ENCODE data around the gene LAD1. TPM values are rescaled to one million over a fixed set of nuclear protein-coding genes. Genes with fewer than 3 reads are reported as not detected.

Gene LAD1
- total RNA-seq, 1 donor from 2014 or later: 3.1 TPM

DNA sequence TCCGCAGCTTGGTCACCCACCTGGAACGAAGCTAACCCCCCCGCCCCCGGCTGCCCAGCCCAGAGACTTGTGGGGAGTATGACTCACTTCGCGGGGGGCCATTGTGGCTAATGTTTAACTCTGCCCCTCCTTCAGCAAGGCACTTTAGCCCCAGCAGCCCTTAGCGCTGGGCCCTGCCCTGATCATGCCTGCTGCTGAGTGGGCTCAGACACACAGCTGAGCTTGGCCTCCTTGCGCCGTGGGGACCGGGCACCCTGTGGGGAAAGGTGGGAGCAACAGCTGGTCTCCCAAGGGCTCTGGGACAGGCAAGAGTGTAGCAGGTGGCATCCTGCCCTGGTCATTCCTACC lies 6.3 kb upstream of the LAD1 start:
- Histone ChIP-seq H3K27me3 (ENCODE audit: control insufficient read depth in 3 of 3, insufficient read depth in 3 of 3, low read length in 3 of 3) (peaks cover 0 to 2% (median under 1%) of the 10 kb centered on the region in 3 donors), H3K9me3 (ENCODE audit: control insufficient read depth in 3 of 3, low read length in 3 of 3) (no peaks in the 10 kb centered on the region), H3K4me1 (ENCODE audit: control insufficient read depth in 3 of 3, insufficient read depth in 3 of 3, low read length in 3 of 3) (peaks cover 0 to 12% (median 6%) of the 10 kb centered on the region in 3 donors), H3K9ac (ENCODE audit: low read depth in 1 of 3, low read length in 3 of 3) (peak overlapping the region in 1 of 3 donors; percentile 50), H3K4me3 (ENCODE audit: low read length in 3 of 3) (no peak overlapping the region), H3K36me3 (ENCODE audit: control insufficient read depth in 3 of 3, insufficient read depth in 3 of 3, low read length in 3 of 3) (peaks cover 14 to 35% (median 22%) of the 10 kb centered on the region in 3 donors), H3K27ac (ENCODE audit: low read depth, low read length) (peak overlapping the region; percentile 45)

DNA sequence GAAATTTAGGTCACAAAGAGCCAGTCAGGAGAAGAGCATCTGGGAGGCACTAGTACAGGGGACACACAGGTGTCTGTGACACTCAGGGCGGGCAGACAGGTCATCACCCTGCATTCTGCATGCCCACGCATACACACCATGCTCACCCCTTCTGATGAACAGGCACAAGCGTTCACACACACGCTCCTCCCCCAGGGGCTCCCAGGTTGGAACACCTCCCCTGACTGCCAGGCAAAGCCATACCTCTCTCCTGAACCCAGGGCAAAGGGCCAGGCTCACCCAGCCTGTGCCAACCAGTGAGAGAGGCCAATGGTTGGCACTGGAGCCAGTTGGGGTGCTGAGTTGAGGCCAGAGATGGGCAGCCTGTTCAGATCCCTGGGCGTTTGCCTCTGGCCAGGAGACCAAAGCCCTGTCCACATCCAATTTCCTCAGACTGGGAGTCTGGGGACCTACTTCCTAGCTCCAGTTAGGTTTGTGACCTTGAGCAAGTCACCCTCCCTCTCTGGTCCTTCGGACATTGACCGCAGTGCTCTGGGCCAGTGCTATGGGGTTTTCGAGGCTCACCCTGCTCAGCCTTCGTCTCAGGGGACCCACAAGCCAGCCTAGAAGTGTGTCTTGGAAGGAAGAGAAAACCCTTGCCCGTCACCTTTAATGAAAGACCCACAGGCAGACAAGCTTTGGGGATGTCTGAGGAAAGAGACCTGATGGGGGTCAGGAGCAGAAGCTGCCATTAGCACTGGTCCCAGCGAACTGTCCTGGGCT lies 5.8 kb upstream of the LAD1 start:
- H3K4me3 ChIP-seq (ENCODE audit: low read length in 3 of 3): no peak overlapping the region
- H3K9ac ChIP-seq (ENCODE audit: low read depth in 1 of 3, low read length in 3 of 3): no peak overlapping the region
- peaks cover 0 to 7% (median 7%) of the 10 kb centered on the region in 3 donors for H3K27me3 ChIP-seq (ENCODE audit: control insufficient read depth in 3 of 3, insufficient read depth in 3 of 3, low read length in 3 of 3)
- H3K9me3 ChIP-seq (ENCODE audit: control insufficient read depth in 3 of 3, low read length in 3 of 3): no peaks in the 10 kb centered on the region
- H3K27ac ChIP-seq (ENCODE audit: low read depth, low read length): peak overlapping the region; percentile 45
- H3K4me1 ChIP-seq (ENCODE audit: control insufficient read depth in 3 of 3, insufficient read depth in 3 of 3, low read length in 3 of 3): peaks cover 0 to 12% (median 8%) of the 10 kb centered on the region in 3 donors
- peaks cover 10 to 30% (median 18%) of the 10 kb centered on the region in 3 donors for H3K36me3 ChIP-seq (ENCODE audit: control insufficient read depth in 3 of 3, insufficient read depth in 3 of 3, low read length in 3 of 3)

DNA sequence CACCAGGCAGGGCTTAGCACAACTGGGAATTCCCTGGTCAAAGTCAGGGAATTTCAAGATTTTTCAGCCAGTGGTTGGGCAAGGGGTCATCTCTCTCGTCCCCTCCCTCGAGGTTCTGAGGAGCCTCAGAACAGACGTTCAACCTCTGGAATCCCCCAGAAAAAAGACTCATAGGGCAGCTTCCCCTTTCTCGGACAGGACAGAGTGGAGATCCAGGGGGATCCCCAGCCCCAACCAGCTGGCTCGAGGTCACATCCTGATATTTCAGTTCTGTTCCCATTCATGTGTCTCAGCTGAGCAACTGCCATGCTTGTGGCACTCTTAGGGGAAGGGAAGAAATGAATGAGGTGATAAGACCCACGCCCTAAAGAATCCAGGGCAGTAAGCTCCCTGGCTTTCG lies 4.9 kb upstream of the LAD1 start:
- Histone ChIP-seq H3K4me1 (ENCODE audit: control insufficient read depth in 3 of 3, insufficient read depth in 3 of 3, low read length in 3 of 3) (peaks cover 0 to 9% (median 4%) of the 10 kb centered on the region in 3 donors), H3K4me3 (ENCODE audit: low read length in 3 of 3) (no peak overlapping the region), H3K9ac (ENCODE audit: low read depth in 1 of 3, low read length in 3 of 3) (no peak overlapping the region), H3K9me3 (ENCODE audit: control insufficient read depth in 3 of 3, low read length in 3 of 3) (no peaks in the 10 kb centered on the region), H3K27me3 (ENCODE audit: control insufficient read depth in 3 of 3, insufficient read depth in 3 of 3, low read length in 3 of 3) (peaks cover 0 to 13% (median 12%) of the 10 kb centered on the region in 3 donors), H3K27ac (ENCODE audit: low read depth, low read length) (no peak overlapping the region), H3K36me3 (ENCODE audit: control insufficient read depth in 3 of 3, insufficient read depth in 3 of 3, low read length in 3 of 3) (peaks cover 2 to 21% (median 10%) of the 10 kb centered on the region in 3 donors)

DNA sequence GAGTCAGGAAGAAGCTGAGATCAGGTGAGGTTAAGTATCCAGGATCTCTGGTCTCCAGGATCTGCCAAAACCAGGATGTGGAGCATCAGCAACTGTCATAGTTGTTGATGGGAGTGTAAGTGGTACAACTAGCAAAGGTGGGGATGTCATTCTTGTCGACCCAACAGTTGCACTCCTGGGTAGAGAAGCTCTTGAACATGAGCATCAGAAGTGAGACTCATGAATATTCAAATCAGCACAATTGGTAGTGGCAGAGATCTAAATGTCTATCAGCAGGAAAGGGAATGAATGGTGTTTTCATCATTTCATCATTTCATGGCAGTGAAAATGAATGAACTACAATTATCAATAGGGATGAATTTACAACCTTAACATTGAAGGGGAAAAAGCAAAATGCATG lies 4.2 kb upstream of the LAD1 start:
- Histone ChIP-seq H3K4me3 (ENCODE audit: low read length in 3 of 3) (no peak overlapping the region), H3K27ac (ENCODE audit: low read depth, low read length) (no peak overlapping the region), H3K9ac (ENCODE audit: low read depth in 1 of 3, low read length in 3 of 3) (no peak overlapping the region), H3K9me3 (ENCODE audit: control insufficient read depth in 3 of 3, low read length in 3 of 3) (no peaks in the 10 kb centered on the region), H3K36me3 (ENCODE audit: control insufficient read depth in 3 of 3, insufficient read depth in 3 of 3, low read length in 3 of 3) (peaks cover 0 to 14% (median 6%) of the 10 kb centered on the region in 3 donors), H3K4me1 (ENCODE audit: control insufficient read depth in 3 of 3, insufficient read depth in 3 of 3, low read length in 3 of 3) (peaks cover 0 to 11% (median 8%) of the 10 kb centered on the region in 3 donors), H3K27me3 (ENCODE audit: control insufficient read depth in 3 of 3, insufficient read depth in 3 of 3, low read length in 3 of 3) (peaks cover 0 to 18% (median 18%) of the 10 kb centered on the region in 3 donors)

DNA sequence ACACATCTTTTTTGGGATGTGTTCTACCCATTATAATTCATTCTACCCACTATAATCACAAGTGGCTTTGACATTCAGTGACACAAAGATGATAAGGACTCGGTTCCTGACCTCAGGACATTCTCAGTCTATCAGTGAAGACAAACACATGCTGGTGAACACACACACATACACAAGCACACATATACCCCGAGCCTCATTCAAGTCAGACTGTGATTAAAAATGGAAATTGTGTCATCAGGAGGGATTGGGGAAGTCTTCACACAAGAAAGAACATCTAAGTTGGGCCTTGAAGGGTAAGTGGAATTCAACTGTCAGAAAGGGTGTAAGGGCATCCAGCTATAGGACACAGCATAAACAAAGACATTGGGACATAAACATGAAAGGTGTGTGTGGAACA lies 2.6 kb upstream of the LAD1 start:
- Histone ChIP-seq H3K36me3 (ENCODE audit: control insufficient read depth in 3 of 3, insufficient read depth in 3 of 3, low read length in 3 of 3) (no peaks in the 10 kb centered on the region), H3K4me1 (ENCODE audit: control insufficient read depth in 3 of 3, insufficient read depth in 3 of 3, low read length in 3 of 3) (peaks cover 7 to 19% (median 10%) of the 10 kb centered on the region in 3 donors), H3K27ac (ENCODE audit: low read depth, low read length) (no peak overlapping the region), H3K9ac (ENCODE audit: low read depth in 1 of 3, low read length in 3 of 3) (no peak overlapping the region), H3K9me3 (ENCODE audit: control insufficient read depth in 3 of 3, low read length in 3 of 3) (no peaks in the 10 kb centered on the region), H3K27me3 (ENCODE audit: control insufficient read depth in 3 of 3, insufficient read depth in 3 of 3, low read length in 3 of 3) (peaks cover 0 to 18% (median 18%) of the 10 kb centered on the region in 3 donors), H3K4me3 (ENCODE audit: low read length in 3 of 3) (no peak overlapping the region)

DNA sequence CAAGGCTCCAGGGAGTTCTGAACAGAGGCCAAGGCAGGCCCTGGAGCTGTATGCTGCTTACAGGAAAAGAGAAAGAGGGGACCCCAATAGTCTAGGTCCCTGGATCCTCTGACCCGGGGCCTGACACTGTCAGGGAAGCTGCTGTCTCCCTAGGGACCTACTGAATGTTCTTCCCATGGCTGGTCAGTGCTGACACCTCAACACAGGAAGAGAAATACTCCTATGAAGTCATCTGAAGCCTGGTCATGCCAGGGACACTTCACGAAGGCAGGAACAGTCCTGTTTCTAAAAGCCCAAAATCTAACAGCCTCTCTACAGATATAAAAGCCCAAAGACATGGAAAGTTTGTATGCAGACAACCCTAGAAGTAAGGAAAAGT lies 1.7 kb upstream of the LAD1 start:
- Histone ChIP-seq H3K36me3 (ENCODE audit: control insufficient read depth in 3 of 3, insufficient read depth in 3 of 3, low read length in 3 of 3) (no peaks in the 10 kb centered on the region), H3K4me3 (ENCODE audit: low read length in 3 of 3) (no peak overlapping the region), H3K27me3 (ENCODE audit: control insufficient read depth in 3 of 3, insufficient read depth in 3 of 3, low read length in 3 of 3) (peaks cover 0 to 18% (median 18%) of the 10 kb centered on the region in 3 donors), H3K9me3 (ENCODE audit: control insufficient read depth in 3 of 3, low read length in 3 of 3) (no peaks in the 10 kb centered on the region), H3K9ac (ENCODE audit: low read depth in 1 of 3, low read length in 3 of 3) (no peak overlapping the region), H3K4me1 (ENCODE audit: control insufficient read depth in 3 of 3, insufficient read depth in 3 of 3, low read length in 3 of 3) (peaks cover 15 to 25% (median 16%) of the 10 kb centered on the region in 3 donors), H3K27ac (ENCODE audit: low read depth, low read length) (no peak overlapping the region)

DNA sequence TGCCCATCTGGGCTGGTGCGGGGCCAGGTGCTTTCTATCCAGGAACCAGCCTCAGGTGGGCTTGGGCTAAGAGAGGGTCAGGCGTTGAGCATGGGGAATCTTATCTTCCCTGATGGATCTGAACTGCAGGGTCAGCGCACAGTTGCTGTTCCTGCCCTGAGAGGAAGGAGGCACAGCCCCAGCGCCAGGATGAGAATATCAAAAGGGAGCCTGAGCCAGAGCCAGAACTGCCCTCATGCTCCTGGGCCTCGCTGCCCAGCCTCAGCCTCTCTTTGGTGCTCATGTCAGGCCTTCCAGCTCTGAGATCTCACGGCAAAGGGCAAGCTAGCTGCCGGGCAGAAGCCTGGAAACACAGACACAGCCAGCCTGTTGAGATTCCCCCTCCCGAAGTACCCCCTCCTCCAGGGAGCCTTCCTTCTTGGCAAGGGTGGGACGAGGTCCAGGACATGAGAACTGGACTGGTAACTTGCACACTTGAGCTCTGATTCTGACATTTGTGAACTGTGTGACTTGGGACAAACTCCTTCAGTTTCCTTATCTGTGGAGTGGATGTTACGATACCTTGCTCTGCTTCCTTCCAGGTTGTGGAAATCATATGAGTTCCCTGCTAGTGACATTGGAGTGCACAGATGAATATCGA lies 1.2 kb upstream of the LAD1 start:
- no peaks in the 10 kb centered on the region for H3K36me3 ChIP-seq (ENCODE audit: control insufficient read depth in 3 of 3, insufficient read depth in 3 of 3, low read length in 3 of 3)
- peaks cover 18 to 30% (median 19%) of the 10 kb centered on the region in 3 donors for H3K4me1 ChIP-seq (ENCODE audit: control insufficient read depth in 3 of 3, insufficient read depth in 3 of 3, low read length in 3 of 3)
- H3K27me3 ChIP-seq (ENCODE audit: control insufficient read depth in 3 of 3, insufficient read depth in 3 of 3, low read length in 3 of 3): peaks cover 0 to 18% (median 18%) of the 10 kb centered on the region in 3 donors
- H3K9ac ChIP-seq (ENCODE audit: low read depth in 1 of 3, low read length in 3 of 3): peak overlapping the region in 1 of 3 donors; percentile 33
- H3K27ac ChIP-seq (ENCODE audit: low read depth, low read length): no peak overlapping the region
- H3K9me3 ChIP-seq (ENCODE audit: control insufficient read depth in 3 of 3, low read length in 3 of 3): no peaks in the 10 kb centered on the region
- no peak overlapping the region for H3K4me3 ChIP-seq (ENCODE audit: low read length in 3 of 3)

DNA sequence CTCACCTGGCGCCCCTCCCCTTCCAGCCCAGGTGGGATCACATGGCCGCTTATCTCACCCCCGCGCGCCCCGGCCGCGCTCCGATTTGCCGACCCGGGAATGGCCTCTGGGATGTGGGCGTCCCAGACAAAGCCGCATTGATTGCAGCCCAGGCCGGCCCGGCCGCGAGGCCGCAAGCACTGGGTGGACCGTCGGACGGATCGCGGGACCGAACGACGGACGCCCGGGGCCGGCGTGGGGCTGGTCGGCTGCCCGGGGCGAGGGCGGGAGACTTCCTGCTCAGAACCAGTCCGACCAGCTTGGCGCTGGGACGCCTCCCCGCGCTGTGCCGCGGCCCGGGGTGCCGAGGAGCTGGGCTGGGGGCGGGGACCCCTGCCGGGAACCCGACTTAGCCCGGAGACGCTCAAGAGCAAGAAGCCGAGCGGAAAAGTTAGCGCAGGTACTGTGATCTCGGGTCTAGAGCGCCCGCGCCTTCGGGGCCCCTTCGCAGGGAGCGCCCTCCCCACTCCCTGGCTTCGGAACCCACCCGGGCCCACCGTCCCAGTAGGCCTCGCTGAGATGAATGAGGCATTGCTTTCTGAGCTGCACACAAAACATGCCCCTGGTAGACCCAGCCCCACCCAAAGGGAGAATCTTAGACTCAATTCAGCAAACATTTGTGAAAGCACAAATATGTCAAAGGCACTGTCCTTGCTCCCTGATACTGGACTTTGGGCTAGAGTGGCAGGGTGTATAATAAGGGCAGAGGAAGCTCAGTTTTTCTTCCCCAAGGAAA lies 415 bp upstream of the LAD1 start:
- Histone ChIP-seq H3K36me3 (ENCODE audit: control insufficient read depth in 3 of 3, insufficient read depth in 3 of 3, low read length in 3 of 3) (no peaks in the 10 kb centered on the region), H3K4me3 (ENCODE audit: low read length in 3 of 3) (no peak overlapping the region), H3K9ac (ENCODE audit: low read depth in 1 of 3, low read length in 3 of 3) (peak overlapping the region in 1 of 3 donors; percentile 33), H3K4me1 (ENCODE audit: control insufficient read depth in 3 of 3, insufficient read depth in 3 of 3, low read length in 3 of 3) (peaks cover 18 to 33% (median 19%) of the 10 kb centered on the region in 3 donors), H3K27ac (ENCODE audit: low read depth, low read length) (no peak overlapping the region), H3K9me3 (ENCODE audit: control insufficient read depth in 3 of 3, low read length in 3 of 3) (no peaks in the 10 kb centered on the region), H3K27me3 (ENCODE audit: control insufficient read depth in 3 of 3, insufficient read depth in 3 of 3, low read length in 3 of 3) (peaks cover 0 to 18% (median 16%) of the 10 kb centered on the region in 3 donors)

DNA sequence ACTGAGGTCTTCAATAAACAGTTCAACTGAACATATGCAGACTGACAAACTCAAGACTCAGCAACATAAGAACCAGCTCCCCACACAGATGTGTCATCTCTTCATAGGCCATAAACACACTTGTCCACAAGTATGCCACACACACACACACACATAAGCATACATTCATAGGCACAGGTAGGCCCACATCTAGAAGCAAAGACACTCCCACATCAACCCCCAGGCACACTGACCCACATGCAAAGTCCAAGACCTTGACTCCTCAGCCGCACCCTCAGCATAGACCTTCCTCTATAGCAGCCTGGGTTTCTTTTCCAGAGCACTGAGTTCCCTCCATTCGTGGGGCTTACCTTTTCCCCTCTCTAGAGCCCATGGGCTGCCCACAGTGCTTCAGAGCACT lies 1.4 kb downstream of the LAD1 start:
- Histone ChIP-seq H3K9ac (ENCODE audit: low read depth in 1 of 3, low read length in 3 of 3) (peak overlapping the region in 1 of 3 donors; percentile 8), H3K27ac (ENCODE audit: low read depth, low read length) (no peak overlapping the region), H3K36me3 (ENCODE audit: control insufficient read depth in 3 of 3, insufficient read depth in 3 of 3, low read length in 3 of 3) (no peaks in the 10 kb centered on the region), H3K4me1 (ENCODE audit: control insufficient read depth in 3 of 3, insufficient read depth in 3 of 3, low read length in 3 of 3) (peaks cover 18 to 33% (median 19%) of the 10 kb centered on the region in 3 donors), H3K9me3 (ENCODE audit: control insufficient read depth in 3 of 3, low read length in 3 of 3) (no peaks in the 10 kb centered on the region), H3K27me3 (ENCODE audit: control insufficient read depth in 3 of 3, insufficient read depth in 3 of 3, low read length in 3 of 3) (peaks cover 0 to 18% (median 16%) of the 10 kb centered on the region in 3 donors), H3K4me3 (ENCODE audit: low read length in 3 of 3) (no peak overlapping the region)

All from skeletal muscle tissue (tissue), 4 donors.